PFSK-1 (cell line): Measurements from ENCODE around the gene IKZF3.

Source experiments
- FOXP2 ChIP-seq: optimal IDR thresholded peaks from 2 replicates; pipeline ENCODE3; 2011; ENCODE audit warnings: borderline replicate concordance, control low read depth, inconsistent platforms; ENCODE audit not compliant: insufficient read depth; ENCODE audit errors: extremely low read length, extremely low read depth
- POLR2AphosphoS5 ChIP-seq: IDR thresholded peaks from 2 replicates; pipeline ENCODE4 v1.6.1; 2012; ENCODE audit warnings: low read depth, mild to moderate bottlenecking, control low read depth, low read length, moderate library complexity
- SIN3A ChIP-seq: IDR thresholded peaks from 2 replicates; pipeline ENCODE4 v1.6.1; 2012; ENCODE audit warnings: mild to moderate bottlenecking, low read length, moderate library complexity, borderline replicate concordance; ENCODE audit not compliant: insufficient read depth
- TAF1 ChIP-seq: IDR thresholded peaks from 2 replicates; pipeline ENCODE4 v1.6.1; 2012; ENCODE audit warnings: low read length, control low read depth, borderline replicate concordance; ENCODE audit not compliant: insufficient read depth
- TF ChIP-seq, protein P1 (sequence below), 2 experiments: IDR thresholded peaks; 2 replicates each; pipeline versions ENCODE4 v1.6.1 to v1.8.0; 2011 to 2012; ENCODE audit warnings: low read depth in 2 of 2, low read length in 2 of 2, control low read depth in 1 of 2, inconsistent platforms in 1 of 2, mild to moderate bottlenecking in 1 of 2, moderate library complexity in 1 of 2; ENCODE audit not compliant: insufficient read depth in 1 of 2

The IKZF3 gene

DNA sequence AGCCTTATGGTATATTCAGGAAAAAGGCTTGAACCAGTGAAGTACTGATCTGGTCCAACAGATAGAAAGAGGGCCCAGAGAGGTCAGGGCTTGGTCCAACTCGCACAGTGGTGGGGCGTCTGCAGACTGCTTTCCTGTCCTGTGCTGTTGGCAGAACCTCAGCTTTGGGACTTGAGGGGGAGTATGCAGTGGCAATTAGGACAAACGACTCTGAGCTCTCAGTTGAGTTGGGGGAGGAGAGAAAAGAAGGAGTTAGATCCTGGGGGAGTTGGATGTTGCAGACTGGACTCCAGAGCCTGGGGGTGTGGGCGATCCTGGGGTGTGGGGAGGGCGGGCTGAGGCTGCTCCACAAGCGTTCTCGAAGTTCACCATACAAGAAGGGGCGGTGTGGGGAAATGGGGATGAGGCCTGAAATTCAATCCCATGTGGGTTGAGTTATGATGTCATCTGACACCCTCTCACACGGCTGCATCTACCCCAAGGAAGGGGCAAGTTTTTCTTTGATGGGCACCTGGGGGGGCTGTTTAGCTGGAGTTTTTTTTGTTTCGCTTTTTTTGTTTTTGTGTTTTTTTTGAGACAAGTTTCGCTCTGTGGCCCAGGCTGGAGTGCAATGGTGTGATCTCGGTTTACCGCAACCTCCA is 111.8 kb downstream of the IKZF3 start:
- TF ChIP-seq, protein P1, sequence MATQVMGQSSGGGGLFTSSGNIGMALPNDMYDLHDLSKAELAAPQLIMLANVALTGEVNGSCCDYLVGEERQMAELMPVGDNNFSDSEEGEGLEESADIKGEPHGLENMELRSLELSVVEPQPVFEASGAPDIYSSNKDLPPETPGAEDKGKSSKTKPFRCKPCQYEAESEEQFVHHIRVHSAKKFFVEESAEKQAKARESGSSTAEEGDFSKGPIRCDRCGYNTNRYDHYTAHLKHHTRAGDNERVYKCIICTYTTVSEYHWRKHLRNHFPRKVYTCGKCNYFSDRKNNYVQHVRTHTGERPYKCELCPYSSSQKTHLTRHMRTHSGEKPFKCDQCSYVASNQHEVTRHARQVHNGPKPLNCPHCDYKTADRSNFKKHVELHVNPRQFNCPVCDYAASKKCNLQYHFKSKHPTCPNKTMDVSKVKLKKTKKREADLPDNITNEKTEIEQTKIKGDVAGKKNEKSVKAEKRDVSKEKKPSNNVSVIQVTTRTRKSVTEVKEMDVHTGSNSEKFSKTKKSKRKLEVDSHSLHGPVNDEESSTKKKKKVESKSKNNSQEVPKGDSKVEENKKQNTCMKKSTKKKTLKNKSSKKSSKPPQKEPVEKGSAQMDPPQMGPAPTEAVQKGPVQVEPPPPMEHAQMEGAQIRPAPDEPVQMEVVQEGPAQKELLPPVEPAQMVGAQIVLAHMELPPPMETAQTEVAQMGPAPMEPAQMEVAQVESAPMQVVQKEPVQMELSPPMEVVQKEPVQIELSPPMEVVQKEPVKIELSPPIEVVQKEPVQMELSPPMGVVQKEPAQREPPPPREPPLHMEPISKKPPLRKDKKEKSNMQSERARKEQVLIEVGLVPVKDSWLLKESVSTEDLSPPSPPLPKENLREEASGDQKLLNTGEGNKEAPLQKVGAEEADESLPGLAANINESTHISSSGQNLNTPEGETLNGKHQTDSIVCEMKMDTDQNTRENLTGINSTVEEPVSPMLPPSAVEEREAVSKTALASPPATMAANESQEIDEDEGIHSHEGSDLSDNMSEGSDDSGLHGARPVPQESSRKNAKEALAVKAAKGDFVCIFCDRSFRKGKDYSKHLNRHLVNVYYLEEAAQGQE (IDR thresholded peaks at IDR 0.05; ENCODE audit: insufficient read depth in 1 of 2, low read depth in 2 of 2, low read length in 2 of 2) = no peak
- TF ChIP-seq FOXP2 = no peak

DNA sequence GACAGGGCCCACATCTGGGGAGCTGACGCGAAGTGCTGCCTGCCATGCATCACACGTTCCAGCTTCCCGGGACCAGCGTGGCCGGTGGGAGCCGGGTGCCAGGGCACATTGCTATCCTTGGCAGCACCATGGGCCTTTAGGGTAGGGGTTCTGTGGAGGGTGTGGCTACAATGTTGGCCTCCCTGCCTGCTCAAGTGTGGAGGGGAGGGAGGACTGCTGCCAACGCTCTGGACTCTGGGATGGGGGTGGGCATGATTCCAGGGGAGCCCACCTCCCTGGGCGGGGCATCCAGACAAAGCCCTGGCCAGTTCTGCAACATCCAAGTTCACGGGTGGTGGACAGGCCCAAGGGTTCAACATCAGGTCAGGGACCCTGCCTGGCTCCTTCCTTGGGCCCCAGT is 112.5 kb downstream of the IKZF3 start:
- TF ChIP-seq TAF1 = no peak

DNA sequence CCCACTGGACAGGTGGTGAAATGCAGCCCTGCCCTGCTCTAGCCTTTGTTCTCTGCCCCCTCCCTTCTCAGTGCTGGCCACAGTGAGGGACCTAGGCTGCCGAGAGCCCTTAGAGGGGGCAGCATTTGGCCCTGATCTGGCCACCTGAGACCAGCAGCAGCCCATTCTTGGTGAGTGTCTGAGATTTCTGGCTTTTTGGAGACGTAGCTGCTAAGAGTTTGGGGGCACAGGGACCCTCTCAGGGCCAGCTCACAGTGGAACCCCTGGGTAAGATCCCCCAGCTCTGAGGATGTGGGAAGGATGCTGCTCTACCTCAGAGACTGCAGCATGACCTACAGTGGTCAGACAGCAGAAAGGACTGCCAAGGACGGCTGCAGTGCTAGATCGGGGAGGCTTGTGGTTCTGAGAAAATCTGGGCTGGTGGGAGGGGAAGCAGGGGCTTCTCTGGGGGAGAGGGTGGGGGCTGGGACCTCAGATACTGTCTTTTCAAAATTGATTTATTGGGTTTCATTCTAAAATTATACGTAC is 113.0 kb downstream of the IKZF3 start:
- no peak for TF ChIP-seq FOXP2

DNA sequence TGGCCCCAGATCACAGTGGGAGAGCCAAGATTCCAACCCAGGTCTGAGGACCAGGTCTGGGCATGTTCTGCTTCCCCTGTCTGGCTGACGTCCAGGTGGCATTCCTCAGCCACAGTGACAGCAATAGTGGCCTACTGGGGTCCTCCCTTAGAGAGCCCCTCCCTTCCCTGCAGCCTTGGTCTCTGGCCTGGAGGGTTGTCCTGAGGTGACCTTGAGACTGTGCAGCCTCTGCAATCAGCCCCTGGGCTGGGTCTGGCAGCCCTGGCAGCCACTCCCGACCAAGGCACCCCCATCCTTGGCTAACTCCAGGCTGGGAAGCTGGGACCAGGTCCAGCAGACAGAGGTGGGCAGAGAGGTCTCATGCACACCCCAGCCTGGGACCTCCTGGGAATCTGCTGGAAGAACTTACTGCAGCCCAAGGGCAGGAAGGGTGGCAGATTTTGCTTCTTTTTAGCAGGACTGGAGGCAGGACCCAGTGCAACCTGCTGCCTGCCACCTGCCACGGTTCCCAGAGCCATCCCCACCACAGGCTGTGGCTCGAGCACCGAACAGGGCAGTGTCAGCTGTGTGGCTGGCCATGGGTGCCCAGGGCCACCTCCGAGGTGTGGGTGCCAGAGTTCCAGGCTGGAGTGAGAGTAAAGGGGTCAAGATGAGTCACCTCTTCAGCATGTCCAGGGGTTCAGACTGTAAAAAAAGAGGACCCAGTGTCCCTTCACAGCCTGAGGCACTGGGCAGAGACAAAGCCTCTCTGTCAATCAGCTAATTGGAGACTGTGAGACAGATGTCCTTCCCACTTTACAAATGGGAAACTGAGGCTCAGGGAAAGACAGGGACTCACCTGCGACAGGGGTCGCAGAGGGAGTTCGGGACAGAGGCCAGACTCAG is 113.7 kb downstream of the IKZF3 start:
- TF ChIP-seq, protein P1 (IDR thresholded peaks at IDR 0.05; ENCODE audit: insufficient read depth in 1 of 2, low read depth in 2 of 2, low read length in 2 of 2) = no peak
- TF ChIP-seq FOXP2 = no peak
- TF ChIP-seq TAF1 = no peak
- TF ChIP-seq SIN3A = no peak
- no peak for TF ChIP-seq POLR2AphosphoS5

DNA sequence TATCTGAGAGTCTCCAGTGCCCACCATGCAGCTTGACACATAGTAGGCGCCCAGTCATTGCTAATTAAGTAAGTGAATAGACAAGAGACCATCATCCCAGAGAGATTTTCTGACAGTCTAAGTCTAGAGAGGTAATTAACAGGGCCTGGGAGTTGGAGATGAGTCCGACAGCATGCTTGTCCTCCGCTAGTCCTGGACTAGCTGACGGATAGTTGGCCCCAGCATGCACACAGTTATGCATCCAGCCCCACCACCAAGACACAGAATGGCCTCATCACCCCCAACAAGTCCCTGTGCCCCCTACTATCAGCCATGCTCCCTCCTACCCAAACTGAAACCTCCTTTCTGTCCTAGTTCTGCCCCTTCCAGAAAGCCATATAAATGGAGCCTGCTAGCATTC is 116.4 kb downstream of the IKZF3 start:
- TF ChIP-seq, protein P1 (IDR thresholded peaks at IDR 0.05; ENCODE audit: insufficient read depth in 1 of 2, low read depth in 2 of 2, low read length in 2 of 2) = no peak
- TF ChIP-seq FOXP2 (no peak), TAF1 (no peak), SIN3A (no peak), POLR2AphosphoS5 (no peak)

DNA sequence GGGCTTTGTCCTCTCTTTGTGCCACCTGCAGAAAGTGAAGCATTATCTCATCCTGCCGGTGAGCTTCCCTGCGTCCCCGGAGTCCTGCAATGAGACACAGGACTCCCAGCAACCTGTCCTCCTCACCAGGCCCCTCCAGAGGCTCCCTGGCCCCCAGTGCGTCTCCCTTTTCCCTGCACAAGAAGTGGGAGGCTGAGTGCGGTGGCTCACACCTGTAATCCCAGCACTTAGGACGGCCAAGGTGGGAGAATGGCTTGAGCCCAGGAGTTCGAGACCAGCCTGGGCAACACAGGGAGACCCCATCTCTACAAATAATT is 118.0 kb downstream of the IKZF3 start:
- TF ChIP-seq TAF1 (no peak), POLR2AphosphoS5 (no peak), SIN3A (no peak)
- TF ChIP-seq, protein P1 (IDR thresholded peaks at IDR 0.05; ENCODE audit: insufficient read depth in 1 of 2, low read depth in 2 of 2, low read length in 2 of 2) = no peak
